CD4-positive, alpha-beta T cell (primary cell): ENCODE measurements around the gene HIF1AN. TPM values are rescaled to one million over a fixed set of nuclear protein-coding genes. Genes with fewer than 3 reads are reported as not detected.

ENCODE experiments used
- ATAC-seq: fragments of 200-7000 bp; cut with Tn5 transposase; one replicate; pipeline ENCODE4 v1.10.0; 2022; ENCODE audit warnings: mild to moderate bottlenecking; ENCODE audit not compliant: poor library complexity
- CTCF ChIA-PET: fragments of 350-600 bp; sonication (Branson Sonifier 250); formaldehyde crosslinking; loops from one replicate; lab custom pipeline; 2021; ENCODE audit warnings: antibody characterized with exemption, inconsistent platforms; lab: Charles Lee
- POLR2A ChIA-PET: fragments of 350-600 bp; sonication (Branson Sonifier 250); formaldehyde crosslinking; loops from one replicate; lab custom pipeline; 2021; ENCODE audit warnings: antibody characterized with exemption, inconsistent platforms; lab: Charles Lee
- DNase-seq, 14 experiments: peaks; one replicate each; pipeline ENCODE4 v3.0.0-alpha.2; 2013 to 2020; ENCODE audit warnings: mixed read lengths in 2 of 14
- H3K27ac ChIP-seq, 2 donors: one replicate each; pipeline versions ENCODE4 v1.5.1 to v1.7.0; 2013; ENCODE audit warnings: low read length in 2 of 2, low read depth in 1 of 2, mild to moderate bottlenecking in 1 of 2
- H3K27me3 ChIP-seq, 2 experiments: 1 replicate in 1 of 2; 2 replicates in 1 of 2; pipeline versions ENCODE4 v1.6.1 to v1.7.0; 2013; ENCODE audit warnings: low read length in 2 of 2, control low read depth in 1 of 2, mild to moderate bottlenecking in 1 of 2, moderate library complexity in 1 of 2; ENCODE audit not compliant: insufficient read depth in 2 of 2, control insufficient read depth in 1 of 2
- H3K36me3 ChIP-seq: one replicate; pipeline ENCODE4 v1.6.1; 2013; ENCODE audit warnings: low read length, control low read depth; ENCODE audit not compliant: insufficient read depth
- H3K4me1 ChIP-seq: one replicate; pipeline ENCODE4 v1.6.1; 2013; ENCODE audit warnings: low read length, control low read depth; ENCODE audit not compliant: insufficient read depth
- H3K4me3 ChIP-seq: one replicate; pipeline ENCODE4 v1.5.1; 2013; ENCODE audit warnings: mild to moderate bottlenecking, low read length, moderate library complexity
- H3K9me3 ChIP-seq, 2 experiments: 1 replicate in 1 of 2; 2 replicates in 1 of 2; pipeline versions ENCODE4 v1.6.1 to v1.7.0; 2013; ENCODE audit warnings: low read length in 2 of 2, mild to moderate bottlenecking in 2 of 2, control low read depth in 1 of 2, moderate library complexity in 1 of 2; ENCODE audit not compliant: control insufficient read depth in 1 of 2, insufficient read depth in 1 of 2
- H3K27ac Mint-ChIP-seq: one replicate; pipeline ENCODE4 v1.8.0; 2020; ENCODE audit warnings: mixed read lengths
- H3K27me3 Mint-ChIP-seq: one replicate; pipeline ENCODE4 v1.8.0; 2021; ENCODE audit warnings: mixed read lengths
- H3K36me3 Mint-ChIP-seq: one replicate; pipeline ENCODE4 v1.8.0; 2021; ENCODE audit warnings: low read depth, mixed read lengths
- H3K4me1 Mint-ChIP-seq: one replicate; pipeline ENCODE4 v1.8.0; 2021; ENCODE audit warnings: low read depth, mixed read lengths
- H3K4me3 Mint-ChIP-seq: one replicate; pipeline ENCODE4 v1.8.0; 2020; ENCODE audit warnings: mild to moderate bottlenecking, mixed read lengths
- H3K9me3 Mint-ChIP-seq: one replicate; pipeline ENCODE4 v1.8.0; 2020; ENCODE audit warnings: mixed read lengths
- CTCF ChIP-seq: fragments of 200-600 bp; IDR thresholded peaks from one replicate; pipeline ENCODE4 v1.8.0; 2022; ENCODE audit warnings: antibody characterized with exemption, mild to moderate bottlenecking
- intact Hi-C, 2 experiments: fragments of 100-400 bp; cut with DNase I in 1 of 2; cut with micrococcal nuclease in 1 of 2; formaldehyde crosslinking; loops; one replicate each; pipeline versions ENCODE4 v1.15.1 to v1.9.0; 2023 to 2025; cut with DNase I, micrococcal nuclease
- total RNA-seq, 174 experiments: library from RNA in 2 of 174; stranded (reverse) in 2 of 174; gene quantifications; one replicate each; pipeline ENCODE4 v1.2.3 and lab custom pipeline; 2021 to 2026

Gene HIF1AN
- total RNA-seq, 2 experiments from 2014 or later = 29.7 to 30.5 TPM

DNA sequence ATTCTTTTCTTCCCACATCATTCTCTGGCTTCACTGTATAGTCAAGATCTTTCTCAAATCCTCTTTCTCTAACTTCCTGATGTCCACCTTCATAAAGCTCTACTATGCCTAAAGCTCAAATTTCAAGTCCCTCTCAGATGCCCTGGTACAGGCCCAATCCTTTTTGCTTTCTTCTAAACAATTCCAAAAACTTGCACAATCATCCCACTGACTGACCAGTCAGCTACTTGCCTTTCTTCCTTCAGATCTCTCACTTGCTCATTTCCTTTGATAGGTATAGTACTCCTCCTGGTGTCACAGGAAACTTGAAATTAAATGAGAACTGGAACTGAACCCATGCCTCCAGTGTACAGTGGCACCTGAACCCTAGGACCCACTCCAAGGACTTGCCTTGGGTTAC is 34.3 kb upstream of the HIF1AN start:
- Histone ChIP-seq H3K36me3 (peaks cover 79% of the 10 kb centered on the region), H3K4me1 (no peaks in the 10 kb centered on the region), H3K27ac (no peak overlapping the region), H3K27me3 (no peaks in the 10 kb centered on the region), H3K4me3 (no peak overlapping the region), H3K9me3 (no peaks in the 10 kb centered on the region)
- H3K27ac Mint-ChIP-seq = no peak overlapping the region
- H3K4me3 Mint-ChIP-seq = no peak overlapping the region
- no peak for TF ChIP-seq CTCF
- H3K9me3 Mint-ChIP-seq = no peaks in the 10 kb centered on the region
- intact Hi-C loops = loop anchor here in 1 of 2 experiments (10.0 kb wide), 1 partner anchor 657 kb away; no protein-coding TSS in a partner anchor
- POLR2A ChIA-PET = no interaction called here
- ATAC-seq = no peak
- DNase-seq = no peak
- H3K27me3 Mint-ChIP-seq = no peaks in the 10 kb centered on the region
- peaks cover 90% of the 10 kb centered on the region for H3K36me3 Mint-ChIP-seq
- no peaks in the 10 kb centered on the region for H3K4me1 Mint-ChIP-seq
- CTCF ChIA-PET = no interaction called here

GRCh38 chr10:100502926-100503494 is 32.7 kb upstream of the HIF1AN start:
- no peak for DNase-seq
- ChIA-PET POLR2A (no interaction called here), CTCF (interaction anchor here (1.3 kb wide), 1 partner anchor 21 kb away, joined by 3 read pairs; no protein-coding TSS in a partner anchor)
- H3K27me3 Mint-ChIP-seq = no peaks in the 10 kb centered on the region
- intact Hi-C loops = loop anchor here in 1 of 2 experiments (10.0 kb wide), 1 partner anchor 658 kb away; no protein-coding TSS in a partner anchor
- H3K4me1 Mint-ChIP-seq = peaks cover 2% of the 10 kb centered on the region
- no peaks in the 10 kb centered on the region for H3K27me3 ChIP-seq
- no peaks in the 10 kb centered on the region for H3K9me3 Mint-ChIP-seq
- H3K4me3 ChIP-seq = no peak overlapping the region
- no peaks in the 10 kb centered on the region for H3K9me3 ChIP-seq
- ATAC-seq = no peak
- H3K27ac Mint-ChIP-seq = no peak overlapping the region
- H3K27ac ChIP-seq = no peak overlapping the region
- TF ChIP-seq CTCF = no peak
- peaks cover 75% of the 10 kb centered on the region for H3K36me3 ChIP-seq
- peaks cover 82% of the 10 kb centered on the region for H3K36me3 Mint-ChIP-seq
- H3K4me1 ChIP-seq = peaks cover 8% of the 10 kb centered on the region
- no peak overlapping the region for H3K4me3 Mint-ChIP-seq

GRCh38 chr10:100504096-100504495 is 31.6 kb upstream of the HIF1AN start:
- no peak for TF ChIP-seq CTCF
- no peaks in the 10 kb centered on the region for H3K27me3 ChIP-seq
- peaks cover 19% of the 10 kb centered on the region for H3K4me1 ChIP-seq
- Mint-ChIP-seq H3K4me3 (no peak overlapping the region), H3K27ac (no peak overlapping the region), H3K4me1 (peaks cover 13% of the 10 kb centered on the region), H3K36me3 (peaks cover 77% of the 10 kb centered on the region), H3K27me3 (no peaks in the 10 kb centered on the region), H3K9me3 (no peaks in the 10 kb centered on the region)
- DNase-seq = no peak
- H3K27ac ChIP-seq = no peak overlapping the region
- intact Hi-C loops = loop anchor here in 1 of 2 experiments (10.0 kb wide), 1 partner anchor 659 kb away; no protein-coding TSS in a partner anchor
- ChIA-PET POLR2A (no interaction called here), CTCF (interaction anchor here (1.3 kb wide), 1 partner anchor 22 kb away, joined by 3 read pairs; no protein-coding TSS in a partner anchor)
- H3K4me3 ChIP-seq = no peak overlapping the region
- H3K9me3 ChIP-seq = no peaks in the 10 kb centered on the region
- peaks cover 70% of the 10 kb centered on the region for H3K36me3 ChIP-seq
- ATAC-seq = no peak
